Stimulated activated CD4-positive, alpha-beta T cell treated with anti-CD3 and anti-CD28 coated beads, Interleukin-12 subunit alpha, Interleukin-12 subunit beta, amount 100 ng/mL, for 24 hours (primary cell): ENCODE data around the gene BCL6.

Experiments used
- DNase-seq, 2 experiments: peaks; one replicate each; pipeline ENCODE4 v3.0.0-alpha.2; 2020; ENCODE audit warnings: low read depth in 2 of 2

BCL6 gene

GRCh38 chr3:187762792-187763191, 17.5 kb upstream of the BCL6 start:
- DNase-seq = no peak

- no peak for DNase-seq
Observed at GRCh38 chr3:187759601-187760000, 14.3 kb upstream of the BCL6 start.

- DNase-seq = no peak
Observed at GRCh38 chr3:187758318-187758955, 13.2 kb upstream of the BCL6 start.

- DNase-seq = no peak
Observed at GRCh38 chr3:187753516-187753915, 8.2 kb upstream of the BCL6 start.

GRCh38 chr3:187750513-187751123, 5.3 kb upstream of the BCL6 start:
- no peak for DNase-seq

DNA sequence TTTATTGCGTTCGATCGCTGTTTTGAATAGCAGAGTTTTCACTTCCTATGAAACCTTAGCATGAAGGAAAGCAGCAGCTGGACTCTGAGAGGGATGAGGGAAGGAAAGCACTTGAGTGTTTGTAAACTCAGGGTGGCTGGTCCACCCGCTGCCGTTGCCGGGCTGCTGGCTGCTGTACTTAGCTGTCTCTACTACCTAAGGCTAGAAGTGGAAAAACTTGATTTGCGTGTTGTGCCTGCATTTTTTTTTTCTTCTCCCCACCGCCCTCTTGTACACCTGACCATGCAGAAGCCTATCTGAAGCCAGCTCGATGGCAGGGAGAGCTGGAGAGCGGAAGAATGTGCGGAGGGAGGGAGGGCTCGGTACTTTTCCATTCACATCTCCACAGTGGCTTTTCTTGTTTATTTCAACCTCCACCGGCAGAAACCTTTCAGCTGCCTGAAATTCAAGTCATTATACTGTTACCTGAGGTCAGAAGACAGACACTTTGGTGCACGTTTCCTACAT, 4.8 kb upstream of the BCL6 start:
- DNase-seq = no peak

DNA sequence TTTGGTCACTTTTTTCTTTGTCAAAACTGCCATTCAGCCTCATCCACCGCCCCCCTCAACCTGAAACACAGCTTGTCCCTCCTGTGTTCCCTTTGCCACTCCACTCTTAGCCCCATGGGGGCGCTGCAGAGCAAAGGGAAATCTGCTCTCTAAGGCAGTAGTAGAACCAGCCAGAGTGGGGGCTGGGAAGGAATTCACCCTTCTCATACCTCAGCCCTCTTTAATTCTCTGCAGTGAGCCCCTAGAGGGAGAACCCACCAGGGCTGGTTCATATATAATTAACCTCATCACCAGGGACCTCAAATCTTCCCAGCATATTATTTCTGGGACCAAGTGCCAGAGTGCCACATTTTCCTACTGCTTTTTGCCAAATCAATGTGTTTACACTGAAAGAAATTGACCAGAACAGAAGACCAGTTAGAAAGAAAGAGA, 2.8 kb upstream of the BCL6 start:
- peak; percentile 80 to 93 for DNase-seq

DNA sequence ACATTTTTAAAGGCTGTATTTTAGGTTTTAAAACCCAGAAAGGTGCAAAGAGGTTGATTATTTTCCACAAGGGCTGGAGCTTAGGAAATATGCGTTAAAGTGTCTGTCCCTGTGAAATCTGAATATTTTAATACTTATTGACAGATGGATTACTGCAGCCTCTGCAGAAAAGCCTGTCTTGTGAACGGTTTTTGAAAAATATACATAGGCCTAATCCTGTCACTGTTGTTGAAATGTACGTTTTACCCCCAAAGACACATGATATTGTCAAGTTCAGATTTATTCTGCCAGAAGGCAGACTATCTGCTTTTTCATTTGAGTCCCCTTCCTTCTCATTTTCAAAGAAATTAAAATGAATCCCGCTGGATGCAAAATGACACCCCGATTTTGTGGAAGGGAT, 2.2 kb upstream of the BCL6 start:
- no peak for DNase-seq

GRCh38 chr3:187746442-187747281, 1.4 kb upstream of the BCL6 start:
- no peak for DNase-seq

DNA sequence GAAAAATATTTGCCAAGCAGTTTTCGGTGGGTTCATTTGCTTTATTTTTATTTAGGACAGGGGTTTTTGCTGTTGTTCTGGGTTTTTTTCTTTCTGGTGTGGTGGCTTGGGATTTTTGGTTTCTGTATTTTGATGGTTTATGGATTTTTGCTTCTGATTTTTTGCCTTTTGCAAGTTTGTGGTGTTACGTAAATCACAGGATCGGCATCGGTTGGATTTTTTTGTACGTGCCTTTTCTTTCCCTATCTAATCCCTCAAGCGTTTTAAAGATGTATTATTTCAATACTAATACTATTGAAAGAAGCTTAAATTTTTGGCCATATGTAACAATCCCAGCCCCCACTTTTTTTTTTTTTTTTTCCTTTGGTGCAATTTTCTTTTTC, 782 bp upstream of the BCL6 start:
- no peak for DNase-seq

GRCh38 chr3:187744169-187745151, 808 bp downstream of the BCL6 start:
- no peak for DNase-seq

GRCh38 chr3:187743195-187744141, 1.8 kb downstream of the BCL6 start:
- DNase-seq = peak; percentile 41 to 53

- no peak for DNase-seq
Observed at GRCh38 chr3:187742351-187743171, 2.7 kb downstream of the BCL6 start.

GRCh38 chr3:187741403-187742350, 3.6 kb downstream of the BCL6 start:
- DNase-seq = peak; percentile 43 to 70

DNA sequence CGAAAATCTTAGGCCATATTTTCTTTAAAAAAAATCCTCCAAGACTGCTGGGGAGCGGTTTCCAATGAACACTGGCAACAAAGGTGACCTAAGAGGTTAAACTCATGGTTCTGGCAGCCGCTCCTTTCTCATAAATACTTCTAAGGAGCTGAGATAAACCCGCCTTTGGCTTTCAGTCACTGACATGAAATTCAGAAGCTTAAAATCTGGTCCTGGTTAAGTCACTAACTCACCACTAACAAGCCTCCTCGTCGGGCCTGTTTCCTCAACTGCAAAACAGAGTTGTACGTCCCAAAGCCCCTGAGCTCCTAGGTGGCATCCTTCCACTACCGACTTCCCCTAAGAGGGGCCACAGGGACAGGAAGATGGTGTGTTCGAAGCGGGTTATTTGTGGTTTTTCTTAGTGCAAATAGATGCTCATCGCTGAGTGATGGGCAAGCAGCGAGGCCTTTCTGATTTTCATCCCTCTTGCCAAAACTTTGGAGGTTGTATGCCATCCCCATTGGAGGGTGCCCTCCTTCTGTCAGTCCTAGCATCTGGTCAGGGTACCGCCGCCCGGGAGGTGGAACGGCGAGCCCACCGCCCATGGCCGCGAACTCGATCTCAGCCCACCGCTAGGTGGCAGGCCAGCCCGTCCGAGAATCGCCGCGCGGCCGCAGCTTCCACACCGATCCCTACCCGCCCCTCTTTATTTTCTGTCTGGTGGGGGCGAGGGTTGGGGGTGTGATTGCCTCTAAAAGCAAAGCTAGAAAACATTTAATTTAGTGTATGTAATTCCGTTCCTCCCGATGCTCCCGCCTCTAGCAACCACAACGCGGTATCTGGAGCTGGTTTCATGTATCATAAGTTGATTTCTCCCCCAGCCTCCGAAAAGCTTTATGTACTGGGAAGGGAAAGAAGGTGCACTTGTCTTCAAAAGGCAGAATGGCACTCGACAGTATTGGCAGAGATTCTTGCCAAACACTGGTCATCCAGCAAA, 4.6 kb downstream of the BCL6 start:
- peak; percentile 55 to 63 for DNase-seq

- DNase-seq = peak; percentile 60 to 67
Observed at GRCh38 chr3:187739561-187740332, 5.5 kb downstream of the BCL6 start.
